GM19239 (cell line): ENCODE measurements around the gene TMEM63B.
"Not testable (repeated sequence)": the region's sequence is repeated elsewhere in the genome, so short reads cannot be mapped to it uniquely, and the experiment has no call there.

Experiments used
- DNase-seq: peaks from one replicate; pipeline ENCODE4 v3.0.0; 2011; ENCODE audit warnings: low spot score; ENCODE audit not compliant: insufficient read length
- FAIRE-seq: peaks from 2 replicates; lab custom pipeline; 2011; peaks lifted over from hg19 to GRCh38; lab: Jason Lieb, UNC

The TMEM63B gene

DNA sequence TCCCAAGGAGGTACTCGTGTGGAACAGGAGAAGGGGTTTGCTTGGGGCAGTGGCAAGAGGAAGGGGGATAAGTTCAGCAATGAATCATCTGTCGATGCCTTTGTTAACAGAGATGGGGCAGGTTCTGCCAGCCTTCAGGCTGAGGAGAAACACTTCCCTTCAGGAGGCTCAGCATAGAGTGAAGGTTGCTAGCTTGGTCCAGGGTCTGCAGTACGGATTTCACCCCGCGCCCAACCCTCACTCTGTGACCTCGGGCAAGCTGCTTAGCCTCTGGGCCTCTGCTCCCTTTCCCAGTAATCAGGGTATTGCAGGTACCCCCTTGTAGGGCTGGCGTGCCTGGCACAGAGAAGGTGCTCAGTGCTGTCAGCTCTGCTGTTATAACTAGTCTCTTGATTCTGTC lies 38.8 kb downstream of the TMEM63B start:
- DNase-seq, result no peak
- FAIRE-seq, result no peak

GRCh38 chr6:44166591-44167184 lies 39.3 kb downstream of the TMEM63B start:
- DNase-seq, result no peak
- no peak for FAIRE-seq

DNA sequence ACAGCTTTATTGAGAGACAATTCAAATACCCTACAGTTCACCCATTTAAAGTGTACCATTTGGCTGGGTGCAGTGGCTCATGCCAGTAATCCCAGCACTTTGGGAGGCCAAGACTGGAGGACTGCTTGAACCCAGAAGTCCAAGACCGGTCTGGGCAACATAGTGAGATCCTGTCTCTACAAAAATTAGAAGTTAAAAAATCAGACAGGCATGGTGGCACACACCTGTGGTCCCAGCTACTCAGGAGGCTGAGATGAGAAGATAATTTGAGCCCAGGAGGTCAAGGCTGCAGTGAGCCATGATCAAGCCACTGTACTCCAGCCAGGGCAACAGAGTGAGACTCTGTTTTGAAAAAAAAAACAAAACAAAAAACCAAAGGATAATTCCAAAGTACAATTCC lies 40.2 kb downstream of the TMEM63B start:
- DNase-seq (no peak), FAIRE-seq (no peak)

DNA sequence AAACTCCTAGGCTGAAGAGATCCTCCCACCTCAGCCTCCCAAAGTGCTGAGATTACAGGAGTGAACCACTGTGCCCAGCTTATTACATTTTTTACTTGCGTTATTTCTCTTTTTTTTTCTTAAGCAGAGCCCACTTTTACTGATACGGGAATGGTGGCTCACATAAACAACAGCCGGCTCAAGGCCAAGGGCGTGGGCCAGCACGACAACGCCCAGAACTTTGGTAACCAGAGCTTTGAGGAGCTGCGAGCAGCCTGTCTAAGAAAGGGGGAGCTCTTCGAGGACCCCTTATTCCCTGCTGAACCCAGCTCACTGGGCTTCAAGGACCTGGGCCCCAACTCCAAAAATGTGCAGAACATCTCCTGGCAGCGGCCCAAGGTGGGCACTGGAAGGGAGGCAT lies 41.8 kb downstream of the TMEM63B start:
- DNase-seq (no peak), FAIRE-seq (no peak)

GRCh38 chr6:44169886-44170570 lies 42.7 kb downstream of the TMEM63B start:
- FAIRE-seq (no peak), DNase-seq (no peak)

DNA sequence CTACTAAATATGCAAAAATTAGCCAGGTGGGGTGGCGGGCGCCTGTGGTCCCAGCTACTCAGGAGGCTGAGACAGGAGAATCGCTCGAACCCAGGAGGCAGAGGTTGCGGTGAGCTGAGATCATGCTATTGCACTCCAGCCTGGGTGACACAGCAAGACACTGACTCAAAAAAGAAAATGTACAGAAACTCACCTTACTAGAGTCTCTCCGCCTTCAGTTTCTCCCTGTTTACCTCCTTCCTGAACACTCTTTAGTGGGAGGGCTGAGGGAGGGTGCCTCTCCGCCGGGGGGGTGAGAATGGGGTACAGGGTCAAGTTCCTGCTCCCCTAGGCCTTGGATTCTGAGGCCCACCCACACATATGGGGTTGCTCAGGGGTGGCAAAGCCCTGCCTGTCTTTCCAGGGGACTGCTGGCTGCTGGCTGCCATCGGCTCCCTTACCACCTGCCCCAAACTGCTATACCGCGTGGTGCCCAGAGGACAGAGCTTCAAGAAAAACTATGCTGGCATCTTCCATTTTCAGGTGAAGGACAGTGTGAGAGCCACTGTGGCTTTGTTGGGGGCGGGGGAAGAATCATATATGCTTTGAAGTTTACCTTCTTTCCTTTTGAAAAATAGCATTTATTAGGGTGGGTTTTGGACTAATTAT lies 44.7 kb downstream of the TMEM63B start:
- DNase-seq (no peak), FAIRE-seq (no peak)

GRCh38 chr6:44172731-44173500 lies 45.6 kb downstream of the TMEM63B start:
- FAIRE-seq (peak; percentile 73), DNase-seq (peak; percentile 93)

- no peak for DNase-seq
- FAIRE-seq, result no peak
Observed at GRCh38 chr6:44176130-44176761, 48.9 kb downstream of the TMEM63B start.

GRCh38 chr6:44176762-44177509 lies 49.6 kb downstream of the TMEM63B start:
- FAIRE-seq, result no peak
- DNase-seq, result peak; percentile 35

DNA sequence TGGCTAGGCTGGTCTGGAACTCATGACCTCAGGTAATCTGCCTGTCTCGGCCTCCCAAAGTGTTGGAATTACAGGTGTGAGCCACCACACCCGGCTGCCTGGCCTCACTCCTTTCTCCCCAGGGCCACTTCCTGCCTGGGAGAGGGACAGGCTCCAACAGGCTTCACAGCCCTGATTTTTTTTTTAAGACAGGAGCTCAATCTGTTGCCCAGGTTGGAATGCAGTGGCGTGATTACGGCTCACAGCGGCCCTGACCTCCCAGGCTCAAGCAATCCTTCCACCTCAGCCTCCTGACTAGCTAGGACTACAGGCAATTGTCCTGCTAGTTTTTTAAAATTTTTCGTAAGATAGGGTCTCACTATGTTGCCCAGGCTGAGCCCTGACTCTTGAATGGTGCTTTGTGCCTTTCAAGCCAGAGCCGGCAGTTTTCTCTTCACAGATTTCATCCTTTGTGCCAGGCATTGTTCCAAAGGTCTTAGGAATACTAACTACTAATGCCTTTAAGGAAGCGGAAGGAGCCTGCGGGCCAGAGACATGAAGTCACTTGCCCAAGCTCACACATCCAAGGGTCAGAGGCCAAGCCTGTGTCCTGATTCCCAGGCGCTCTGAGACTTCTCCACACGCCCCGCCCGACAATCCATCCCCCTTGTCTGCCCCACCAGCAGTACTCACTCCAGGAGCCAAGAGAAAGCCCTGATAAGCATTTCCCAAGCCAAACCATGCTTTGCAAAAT lies 50.5 kb downstream of the TMEM63B start:
- FAIRE-seq (no peak), DNase-seq (no peak)

DNA sequence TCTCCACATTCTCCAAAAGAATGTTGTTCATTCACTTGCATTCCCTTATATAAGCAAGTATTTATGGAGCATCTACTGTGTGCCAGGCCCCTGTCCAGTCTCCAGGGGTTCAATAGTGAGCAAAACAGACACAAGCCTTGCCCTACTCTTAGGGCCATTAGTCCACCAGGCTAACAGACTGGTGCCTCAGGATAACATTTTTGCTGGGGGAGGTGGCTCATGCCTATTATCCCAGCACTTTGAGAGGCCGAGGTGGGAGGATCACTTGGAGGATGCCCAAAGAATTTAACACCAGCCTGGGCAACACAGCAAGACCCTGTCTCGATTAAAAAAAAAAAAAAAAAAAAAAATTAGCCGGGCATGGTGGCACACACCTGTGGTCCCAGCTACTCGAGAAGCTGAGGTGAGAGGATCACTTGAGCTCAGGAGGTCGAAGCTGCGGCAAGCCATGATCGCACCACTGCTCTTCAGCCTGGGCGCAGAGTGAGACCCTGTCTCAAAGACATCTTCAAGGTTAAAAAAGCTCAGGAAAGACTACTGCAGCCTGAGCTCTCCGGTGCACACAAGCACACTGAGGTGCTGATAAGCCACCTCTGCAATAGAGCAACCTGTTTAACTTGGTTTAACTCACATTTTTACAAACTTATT lies 51.2 kb downstream of the TMEM63B start:
- DNase-seq, result no peak
- FAIRE-seq, result no peak

- FAIRE-seq, result no peak
- DNase-seq, result no peak
Observed at GRCh38 chr6:44179072-44179536, 51.8 kb downstream of the TMEM63B start.

- FAIRE-seq (no peak), DNase-seq (no peak)
Observed at GRCh38 chr6:44179648-44180047, 52.3 kb downstream of the TMEM63B start.

DNA sequence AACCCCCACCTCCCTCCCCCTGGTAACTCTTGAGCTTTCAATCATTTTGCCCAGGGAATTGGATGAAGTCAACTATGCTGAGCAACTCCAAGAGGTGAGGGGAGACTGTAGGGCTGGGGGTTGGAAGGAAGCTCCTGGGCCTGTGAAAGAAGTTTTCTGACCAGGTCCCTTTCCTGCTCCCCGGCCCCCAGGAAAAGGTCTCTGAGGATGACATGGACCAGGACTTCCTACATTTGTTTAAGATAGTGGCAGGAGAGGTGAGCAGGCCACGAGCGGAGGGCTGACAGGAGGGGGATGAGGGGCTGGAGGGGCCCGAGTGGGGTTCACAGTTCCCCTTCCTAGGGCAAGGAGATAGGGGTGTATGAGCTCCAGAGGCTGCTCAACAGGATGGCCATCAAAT lies 53.1 kb downstream of the TMEM63B start:
- FAIRE-seq, result no peak
- DNase-seq, result no peak

GRCh38 chr6:44180886-44181285 lies 53.5 kb downstream of the TMEM63B start:
- FAIRE-seq, result no peak
- DNase-seq, result no peak

DNA sequence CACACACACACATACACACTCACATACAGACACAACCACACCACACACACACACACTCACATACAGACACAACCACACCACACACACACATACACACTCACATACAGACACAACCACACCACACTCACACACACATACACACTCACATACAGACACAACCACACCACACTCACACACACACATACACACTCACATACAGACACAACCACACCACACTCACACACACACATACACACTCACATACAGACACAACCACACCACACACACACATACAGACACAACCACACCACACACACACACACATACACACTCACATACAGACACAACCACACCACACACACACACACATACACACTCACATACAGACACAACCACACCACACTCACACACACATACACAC lies 54.4 kb downstream of the TMEM63B start:
- DNase-seq, FAIRE-seq: not testable (repeated sequence)

GRCh38 chr6:44182911-44183390 lies 55.6 kb downstream of the TMEM63B start:
- DNase-seq, result no peak
- no peak for FAIRE-seq

DNA sequence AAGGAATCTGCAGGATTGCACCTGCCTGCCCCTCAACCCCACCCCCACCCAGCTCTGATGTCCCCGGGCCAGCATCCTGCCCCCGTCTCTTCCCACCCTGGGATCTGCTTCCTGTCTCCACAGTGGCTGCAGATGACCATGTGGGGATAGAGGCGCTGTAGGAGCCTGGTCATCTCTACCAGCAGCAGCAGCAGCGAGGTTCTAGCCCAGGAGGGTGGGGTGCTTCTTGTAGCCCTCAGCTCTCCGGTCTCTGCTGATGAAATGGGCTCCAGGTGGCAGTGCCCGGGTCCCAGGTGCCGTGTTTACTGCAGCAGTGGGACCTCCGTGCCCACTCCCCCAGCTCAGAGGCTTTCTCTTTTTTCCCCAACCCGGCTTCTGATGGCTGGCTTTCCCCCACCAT lies 56.4 kb downstream of the TMEM63B start:
- DNase-seq (no peak), FAIRE-seq (no peak)
